GM19455 (cell line): ENCODE measurements around the gene RNF144A.
"Not testable (repeated sequence)": the region's sequence is repeated elsewhere in the genome, so short reads cannot be mapped to it uniquely, and the experiment has no call there.

Experiments
- ATAC-seq: cut with Tn5 transposase; IDR thresholded peaks from one replicate; pipeline ENCODE4 v1.9.1; 2021; ENCODE audit not compliant: unreplicated experiment

RNF144A gene

GRCh38 chr2:6927753-6928152 lies 10.5 kb downstream of the RNF144A start:
- ATAC-seq = no peak

- no peak for ATAC-seq
Measured at GRCh38 chr2:6928452-6928851, 11.2 kb downstream of the RNF144A start.

- no peak for ATAC-seq
Measured at GRCh38 chr2:6929196-6929819, 12.1 kb downstream of the RNF144A start.

GRCh38 chr2:6930923-6931647 lies 13.9 kb downstream of the RNF144A start:
- ATAC-seq = no peak

GRCh38 chr2:6931753-6932152 lies 14.5 kb downstream of the RNF144A start:
- ATAC-seq = no peak

GRCh38 chr2:6932206-6932605 lies 15.0 kb downstream of the RNF144A start:
- ATAC-seq = no peak

GRCh38 chr2:6932828-6933227 lies 15.6 kb downstream of the RNF144A start:
- ATAC-seq = no peak

GRCh38 chr2:6933911-6934310 lies 16.7 kb downstream of the RNF144A start:
- ATAC-seq = no peak

- no peak for ATAC-seq
Measured at GRCh38 chr2:6934345-6934744, 17.1 kb downstream of the RNF144A start.

GRCh38 chr2:6934758-6935651 lies 17.8 kb downstream of the RNF144A start:
- no peak for ATAC-seq

- ATAC-seq = not testable (repeated sequence)
Measured at GRCh38 chr2:6935652-6936020, 18.4 kb downstream of the RNF144A start.

- no peak for ATAC-seq
Measured at GRCh38 chr2:6937157-6937556, 19.9 kb downstream of the RNF144A start.

- no peak for ATAC-seq
Measured at GRCh38 chr2:6937582-6937981, 20.4 kb downstream of the RNF144A start.

GRCh38 chr2:6939071-6939470 lies 21.9 kb downstream of the RNF144A start:
- ATAC-seq = no peak

GRCh38 chr2:6940820-6941219 lies 23.6 kb downstream of the RNF144A start:
- no peak for ATAC-seq

GRCh38 chr2:6941299-6942046 lies 24.3 kb downstream of the RNF144A start:
- ATAC-seq = no peak

- ATAC-seq = no peak
Measured at GRCh38 chr2:6942848-6943247, 25.6 kb downstream of the RNF144A start.

- ATAC-seq = no peak
Measured at GRCh38 chr2:6943523-6943922, 26.3 kb downstream of the RNF144A start.

GRCh38 chr2:6943971-6944370 lies 26.8 kb downstream of the RNF144A start:
- ATAC-seq = no peak

- ATAC-seq = no peak
Measured at GRCh38 chr2:6944555-6944954, 27.3 kb downstream of the RNF144A start.
